Testis (tissue), 3 donors: Measurements from ENCODE around the gene EXOC4. TPM values are rescaled to one million over a fixed set of nuclear protein-coding genes. Genes with fewer than 3 reads are reported as not detected.

Experiments
- DNase-seq: peaks from one replicate; pipeline ENCODE4 v3.0.0-alpha.2; 2019
- H3K27ac ChIP-seq, 2 donors: fragments of 200-600 bp; sonication (generic); one replicate each; pipeline ENCODE4 v1.5.1; 2019
- H3K27me3 ChIP-seq: fragments of 200-600 bp; sonication (generic); one replicate; pipeline ENCODE4 v1.5.1; 2019
- H3K36me3 ChIP-seq: fragments of 200-600 bp; sonication (generic); one replicate; pipeline ENCODE4 v1.5.1; 2017; ENCODE audit warnings: low read depth; ENCODE audit errors: missing control alignments
- H3K4me1 ChIP-seq: fragments of 200-600 bp; sonication (generic); one replicate; pipeline ENCODE4 v1.5.1; 2019
- H3K4me3 ChIP-seq, 2 donors: fragments of 200-600 bp; sonication (generic); one replicate each; pipeline ENCODE4 v1.5.1; 2017 to 2019
- H3K9me3 ChIP-seq: fragments of 200-600 bp; sonication (generic); one replicate; pipeline ENCODE4 v1.5.1; 2017
- POLR2A ChIP-seq: fragments of 450-650 bp; IDR thresholded peaks from one replicate; pipeline ENCODE4 v1.6.1; 2017; ENCODE audit warnings: antibody characterized with exemption, mild to moderate bottlenecking, moderate library complexity
- WGBS, 2 donors: methylation state at CpG; one replicate each; pipeline ENCODE4 v1.1.5; 2018; 5-methylcytosine and 5-hydroxymethylcytosine counted together
- intact Hi-C: fragments of 100-400 bp; cut with DNase I; formaldehyde crosslinking; loops from one replicate; pipeline ENCODE4 v1.15.1; 2023; ENCODE audit warnings: low total_unique reads
- polyA plus RNA-seq: library from polyadenylated mRNA; stranded (reverse); fragments of 350-450 nt; fragmentation: Illumina TruSeq; extraction: RNeasy Lipid Tissue Mini Kit (QIAGEN cat#74804); gene quantifications from one replicate; pipeline ENCODE4 v1.2.3, GENCODE V29; 2014; ENCODE audit warnings: low read depth, low replicate concordance; ENCODE audit not compliant: insufficient read depth
- total RNA-seq, 2 donors: library from RNA; depleted of rRNA; stranded (reverse); fragments of >200 nt; gene quantifications; one replicate each; pipeline ENCODE4 v1.2.3, GENCODE V29; 2016
- TF ChIP-seq, protein P1 (sequence below), 3 experiments: fragments of 450-650 bp in 2 of 3; fragments of 200-600 bp in 1 of 3; sonication (generic) in 1 of 3; IDR thresholded peaks; one replicate each; pipeline ENCODE4 v1.5.1; 2016 to 2019; ENCODE audit warnings: antibody characterized with exemption in 3 of 3, mild to moderate bottlenecking in 2 of 3, moderate library complexity in 1 of 3

The EXOC4 gene
- total and polyA plus RNA-seq, 3 donors from 2014 or later: 47.4 to 169 (median 142) TPM

DNA sequence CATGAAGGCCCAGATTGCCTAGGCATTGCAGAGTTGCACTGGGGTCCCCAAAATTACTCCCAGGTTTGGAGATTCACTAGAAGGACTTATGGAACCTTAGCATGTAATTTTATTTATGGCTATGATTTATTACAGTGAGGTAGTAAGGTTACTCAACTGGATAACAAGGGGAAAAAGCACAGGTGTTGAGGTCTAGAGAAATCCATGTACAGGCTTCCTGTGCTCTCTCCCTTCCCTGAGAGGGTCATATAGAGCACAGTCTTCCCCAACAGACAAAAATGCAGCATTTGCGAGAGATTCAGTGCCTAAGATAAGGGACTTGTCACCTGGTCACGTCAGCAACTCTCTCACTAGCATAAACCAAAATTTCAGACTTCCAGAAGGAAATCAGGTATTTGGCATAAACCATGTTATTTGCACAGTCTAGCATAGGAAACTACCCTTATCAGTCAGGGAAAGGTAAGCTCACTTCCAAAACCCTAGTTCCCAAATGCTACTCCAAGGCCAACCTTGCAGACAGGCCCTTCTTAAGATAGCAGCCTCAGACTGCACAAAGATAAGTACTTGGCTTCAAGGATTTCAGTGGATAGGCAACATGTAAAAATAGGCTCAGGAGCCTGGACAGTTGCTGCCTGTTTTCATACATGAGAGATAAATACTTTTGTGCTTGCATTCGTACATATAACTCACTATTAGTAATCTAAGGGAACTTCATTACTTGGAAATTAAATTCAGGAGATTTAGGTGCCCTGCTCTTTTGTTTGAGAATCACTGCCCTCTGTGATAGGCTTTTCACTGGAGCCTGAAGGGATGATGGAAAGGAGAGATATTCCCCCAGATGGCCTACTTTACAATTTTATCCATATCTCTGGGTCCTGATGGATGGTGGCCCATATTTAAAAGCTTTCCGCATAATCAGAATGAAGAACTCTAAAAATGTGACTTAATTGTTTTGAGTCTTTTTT lies 495.8 kb downstream of the EXOC4 start:
- WGBS, 2 donors: 69 to 72% methylated on average over 4 of the region's 4 CpGs
- no peak for TF ChIP-seq POLR2A
- TF ChIP-seq, protein P1, sequence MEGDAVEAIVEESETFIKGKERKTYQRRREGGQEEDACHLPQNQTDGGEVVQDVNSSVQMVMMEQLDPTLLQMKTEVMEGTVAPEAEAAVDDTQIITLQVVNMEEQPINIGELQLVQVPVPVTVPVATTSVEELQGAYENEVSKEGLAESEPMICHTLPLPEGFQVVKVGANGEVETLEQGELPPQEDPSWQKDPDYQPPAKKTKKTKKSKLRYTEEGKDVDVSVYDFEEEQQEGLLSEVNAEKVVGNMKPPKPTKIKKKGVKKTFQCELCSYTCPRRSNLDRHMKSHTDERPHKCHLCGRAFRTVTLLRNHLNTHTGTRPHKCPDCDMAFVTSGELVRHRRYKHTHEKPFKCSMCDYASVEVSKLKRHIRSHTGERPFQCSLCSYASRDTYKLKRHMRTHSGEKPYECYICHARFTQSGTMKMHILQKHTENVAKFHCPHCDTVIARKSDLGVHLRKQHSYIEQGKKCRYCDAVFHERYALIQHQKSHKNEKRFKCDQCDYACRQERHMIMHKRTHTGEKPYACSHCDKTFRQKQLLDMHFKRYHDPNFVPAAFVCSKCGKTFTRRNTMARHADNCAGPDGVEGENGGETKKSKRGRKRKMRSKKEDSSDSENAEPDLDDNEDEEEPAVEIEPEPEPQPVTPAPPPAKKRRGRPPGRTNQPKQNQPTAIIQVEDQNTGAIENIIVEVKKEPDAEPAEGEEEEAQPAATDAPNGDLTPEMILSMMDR (IDR thresholded peaks at IDR 0.05): no peak
- Histone ChIP-seq H3K27ac (no peak overlapping the region), H3K36me3 (no peaks in the 10 kb centered on the region), H3K9me3 (no peaks in the 10 kb centered on the region), H3K4me3 (no peak overlapping the region), H3K4me1 (no peaks in the 10 kb centered on the region), H3K27me3 (no peaks in the 10 kb centered on the region)
- intact Hi-C loops: no loop called here
- DNase-seq: no peak

DNA sequence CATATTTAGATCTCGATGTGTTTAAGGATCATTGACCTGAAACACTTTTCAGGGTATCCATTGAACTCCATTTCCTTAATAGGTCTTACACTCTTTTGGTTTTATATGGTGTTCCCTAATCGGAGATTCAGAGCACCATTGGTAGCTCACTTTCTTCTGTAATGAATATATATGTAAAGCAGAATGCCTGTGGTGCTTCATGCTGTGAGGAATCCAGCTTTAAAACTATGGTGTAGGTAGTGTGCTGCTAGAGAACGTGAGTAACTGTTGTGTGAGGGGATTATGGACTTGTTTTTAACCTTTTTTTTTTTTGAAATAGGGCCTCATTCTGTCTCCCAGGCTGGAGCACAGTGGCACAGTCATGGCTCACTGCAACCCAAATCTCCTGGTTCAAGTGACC lies 497.4 kb downstream of the EXOC4 start:
- no peaks in the 10 kb centered on the region for H3K9me3 ChIP-seq
- intact Hi-C loops: no loop called here
- 78 to 79% methylated on average over 3 of the region's 3 CpGs for WGBS, 2 donors
- DNase-seq: no peak
- TF ChIP-seq, protein P1 (IDR thresholded peaks at IDR 0.05): no peak
- TF ChIP-seq POLR2A: no peak
- H3K27ac ChIP-seq: no peak overlapping the region
- no peaks in the 10 kb centered on the region for H3K27me3 ChIP-seq
- no peak overlapping the region for H3K4me3 ChIP-seq
- H3K4me1 ChIP-seq: no peaks in the 10 kb centered on the region
- no peaks in the 10 kb centered on the region for H3K36me3 ChIP-seq

DNA sequence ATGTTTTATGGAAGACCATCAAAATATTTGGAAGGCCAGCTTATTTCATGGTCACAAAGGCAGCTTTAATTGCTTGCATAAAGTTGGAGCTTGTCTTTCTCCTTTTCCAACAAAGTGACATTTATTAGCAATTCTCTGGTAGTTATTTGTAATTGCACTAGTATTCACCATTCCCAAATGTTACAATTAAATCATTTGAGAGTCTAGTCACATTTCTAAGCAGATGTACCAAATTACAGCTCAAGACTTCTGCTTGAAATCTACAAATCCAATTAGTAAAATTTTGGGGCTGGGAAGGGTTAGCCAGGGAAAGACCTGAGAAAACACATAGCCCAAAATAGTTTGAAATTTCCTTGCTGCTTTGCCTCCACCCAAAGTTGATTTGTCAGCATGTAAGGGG lies 498.2 kb downstream of the EXOC4 start:
- no peak for TF ChIP-seq POLR2A
- TF ChIP-seq, protein P1 (IDR thresholded peaks at IDR 0.05): no peak
- Histone ChIP-seq H3K4me1 (no peaks in the 10 kb centered on the region), H3K4me3 (no peak overlapping the region), H3K27me3 (no peaks in the 10 kb centered on the region), H3K36me3 (no peaks in the 10 kb centered on the region), H3K9me3 (no peaks in the 10 kb centered on the region), H3K27ac (no peak overlapping the region)
- DNase-seq: no peak
- intact Hi-C loops: no loop called here

DNA sequence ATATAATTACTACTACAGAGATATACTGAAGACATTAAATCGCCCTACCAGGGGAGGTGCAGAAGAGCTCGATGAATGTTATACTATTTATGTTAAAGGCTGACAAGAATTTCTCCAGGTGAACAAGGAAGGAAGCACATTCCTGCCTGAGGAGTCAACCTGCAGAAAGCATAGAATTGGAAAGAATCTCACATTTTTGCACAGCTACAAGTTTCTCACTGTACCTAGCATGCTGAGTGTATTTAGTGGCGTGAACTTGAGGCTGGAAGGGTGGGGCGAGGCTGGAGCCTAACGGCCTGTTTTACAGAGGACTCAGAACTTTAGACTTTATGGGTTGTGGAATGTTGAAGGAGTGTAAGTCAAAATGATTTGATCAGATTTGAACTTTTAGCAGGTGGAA lies 500.6 kb downstream of the EXOC4 start:
- no peak for DNase-seq
- H3K36me3 ChIP-seq: no peaks in the 10 kb centered on the region
- no peaks in the 10 kb centered on the region for H3K9me3 ChIP-seq
- no peak overlapping the region for H3K27ac ChIP-seq
- no peak for TF ChIP-seq POLR2A
- TF ChIP-seq, protein P1 (IDR thresholded peaks at IDR 0.05): no peak
- no peaks in the 10 kb centered on the region for H3K4me1 ChIP-seq
- H3K4me3 ChIP-seq: no peak overlapping the region
- WGBS, 2 donors: 88 to 97% methylated on average over 5 of the region's 5 CpGs
- intact Hi-C loops: no loop called here
- no peaks in the 10 kb centered on the region for H3K27me3 ChIP-seq

DNA sequence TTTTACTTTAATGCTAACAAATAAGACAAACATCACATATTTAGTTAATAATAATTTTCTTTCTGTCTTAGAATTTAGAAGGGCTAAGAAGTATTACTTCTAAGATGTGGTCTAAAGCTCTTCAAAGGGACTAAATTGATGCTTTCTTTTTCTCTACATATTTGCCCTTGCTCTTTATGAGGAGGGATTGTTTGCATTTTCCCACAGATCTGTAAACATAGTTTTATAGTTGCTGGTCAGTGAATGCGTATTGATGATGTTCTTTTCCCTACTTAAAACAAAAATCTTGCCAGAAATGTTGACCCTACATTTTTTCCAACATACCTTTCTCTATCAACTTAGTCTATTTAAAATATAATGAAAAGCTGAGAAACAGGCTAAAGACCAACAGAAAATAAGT lies 501.8 kb downstream of the EXOC4 start:
- DNase-seq: no peak
- intact Hi-C loops: no loop called here
- H3K27me3 ChIP-seq: no peaks in the 10 kb centered on the region
- no peaks in the 10 kb centered on the region for H3K36me3 ChIP-seq
- H3K27ac ChIP-seq: no peak overlapping the region
- 89 to 94% methylated on average over 1 of the region's 1 CpG for WGBS, 2 donors
- H3K4me1 ChIP-seq: no peaks in the 10 kb centered on the region
- TF ChIP-seq, protein P1 (IDR thresholded peaks at IDR 0.05): no peak
- TF ChIP-seq POLR2A: no peak
- H3K9me3 ChIP-seq: no peaks in the 10 kb centered on the region
- H3K4me3 ChIP-seq: no peak overlapping the region
